Activated naive CD8-positive, alpha-beta T cell (primary cell): ENCODE measurements around the gene APOL1.

Experiments used
- H3K27ac Mint-ChIP-seq: one replicate; pipeline ENCODE4 v1.8.0; 2021; ENCODE audit warnings: mixed read lengths
- H3K27me3 Mint-ChIP-seq: one replicate; pipeline ENCODE4 v1.8.0; 2021; ENCODE audit warnings: mixed read lengths
- H3K36me3 Mint-ChIP-seq: one replicate; pipeline ENCODE4 v1.8.0; 2021; ENCODE audit warnings: mixed read lengths
- H3K4me1 Mint-ChIP-seq: one replicate; pipeline ENCODE4 v1.8.0; 2021; ENCODE audit warnings: low read depth, mixed read lengths
- H3K4me3 Mint-ChIP-seq: one replicate; pipeline ENCODE4 v1.8.0; 2021; ENCODE audit warnings: mild to moderate bottlenecking, mixed read lengths
- H3K9me3 Mint-ChIP-seq: one replicate; pipeline ENCODE4 v1.8.0; 2021; ENCODE audit warnings: low read depth, mixed read lengths

APOL1 gene

GRCh38 chr22:36232715-36233401 lies 20.1 kb upstream of the APOL1 start:
- Mint-ChIP-seq H3K4me1 (peaks cover 36% of the 10 kb centered on the region), H3K36me3 (peaks cover 19% of the 10 kb centered on the region), H3K27ac (no peak overlapping the region)

GRCh38 chr22:36233796-36234195 lies 19.1 kb upstream of the APOL1 start:
- H3K4me3 Mint-ChIP-seq, result no peak overlapping the region
- H3K4me1 Mint-ChIP-seq, result peaks cover 44% of the 10 kb centered on the region
- H3K27ac Mint-ChIP-seq, result no peak overlapping the region
- H3K9me3 Mint-ChIP-seq, result no peaks in the 10 kb centered on the region
- peaks cover 22% of the 10 kb centered on the region for H3K36me3 Mint-ChIP-seq
- H3K27me3 Mint-ChIP-seq, result no peaks in the 10 kb centered on the region

More at GRCh38 chr22:36232715-36233401, 20.1 kb upstream of the APOL1 start:
- no peaks in the 10 kb centered on the region for H3K27me3 Mint-ChIP-seq
- H3K4me3 Mint-ChIP-seq, result no peak overlapping the region
- no peaks in the 10 kb centered on the region for H3K9me3 Mint-ChIP-seq

GRCh38 chr22:36234213-36234612 lies 18.7 kb upstream of the APOL1 start:
- Mint-ChIP-seq H3K27ac (no peak overlapping the region), H3K36me3 (peaks cover 22% of the 10 kb centered on the region), H3K4me3 (peak overlapping the region; percentile 96), H3K9me3 (no peaks in the 10 kb centered on the region), H3K4me1 (peaks cover 45% of the 10 kb centered on the region), H3K27me3 (no peaks in the 10 kb centered on the region)

DNA sequence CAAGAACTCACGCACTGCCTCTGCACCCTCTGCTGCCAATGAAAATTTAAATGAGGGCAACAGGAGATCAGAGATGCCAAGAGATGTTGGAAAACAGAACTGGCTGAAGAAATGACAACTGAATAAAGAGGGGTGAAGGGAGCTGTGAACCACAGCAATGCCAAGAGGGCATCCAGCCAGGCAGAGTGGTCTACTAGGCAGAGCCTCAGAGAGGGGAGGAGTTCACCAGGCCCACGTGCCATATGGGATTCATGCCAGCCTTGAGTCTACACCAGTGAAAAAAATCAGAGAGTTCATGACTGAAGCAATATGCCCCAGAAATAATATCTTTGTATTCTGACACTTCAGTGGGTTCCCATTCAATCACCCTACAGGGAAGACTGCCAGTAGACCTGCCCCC lies 18.0 kb upstream of the APOL1 start:
- Mint-ChIP-seq H3K4me1 (peaks cover 52% of the 10 kb centered on the region), H3K4me3 (peak overlapping the region; percentile 96), H3K27ac (no peak overlapping the region), H3K9me3 (no peaks in the 10 kb centered on the region), H3K27me3 (no peaks in the 10 kb centered on the region), H3K36me3 (peaks cover 22% of the 10 kb centered on the region)

DNA sequence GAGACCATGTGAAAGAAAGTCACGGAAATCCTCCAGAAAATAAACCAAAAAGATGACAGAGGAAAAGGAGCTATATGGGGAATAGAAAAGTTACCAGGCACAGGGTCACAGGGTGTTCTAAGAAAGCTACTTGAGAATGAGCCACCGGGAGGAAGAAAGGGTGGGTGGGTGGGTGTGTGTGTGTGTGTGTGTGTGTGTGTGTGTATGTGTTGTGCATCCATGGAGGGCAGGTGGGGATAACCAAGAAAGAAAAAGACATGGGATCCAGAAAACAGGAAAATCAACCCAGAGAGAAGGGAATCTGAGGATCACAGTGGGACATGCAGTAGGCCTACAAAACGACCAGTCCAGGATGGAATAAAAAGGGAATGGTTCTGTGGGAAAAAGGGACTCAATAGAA lies 17.3 kb upstream of the APOL1 start:
- peaks cover 22% of the 10 kb centered on the region for H3K36me3 Mint-ChIP-seq
- peak overlapping the region; percentile 96 for H3K4me3 Mint-ChIP-seq
- H3K27me3 Mint-ChIP-seq, result no peaks in the 10 kb centered on the region
- H3K27ac Mint-ChIP-seq, result peak overlapping the region; percentile 51
- no peaks in the 10 kb centered on the region for H3K9me3 Mint-ChIP-seq
- peaks cover 57% of the 10 kb centered on the region for H3K4me1 Mint-ChIP-seq

GRCh38 chr22:36236388-36237319 lies 16.3 kb upstream of the APOL1 start:
- H3K9me3 Mint-ChIP-seq, result no peaks in the 10 kb centered on the region
- peaks cover 22% of the 10 kb centered on the region for H3K36me3 Mint-ChIP-seq
- peak overlapping the region; percentile 37 for H3K27ac Mint-ChIP-seq
- peak overlapping the region; percentile 96 for H3K4me3 Mint-ChIP-seq
- H3K27me3 Mint-ChIP-seq, result no peaks in the 10 kb centered on the region
- H3K4me1 Mint-ChIP-seq, result peaks cover 57% of the 10 kb centered on the region

DNA sequence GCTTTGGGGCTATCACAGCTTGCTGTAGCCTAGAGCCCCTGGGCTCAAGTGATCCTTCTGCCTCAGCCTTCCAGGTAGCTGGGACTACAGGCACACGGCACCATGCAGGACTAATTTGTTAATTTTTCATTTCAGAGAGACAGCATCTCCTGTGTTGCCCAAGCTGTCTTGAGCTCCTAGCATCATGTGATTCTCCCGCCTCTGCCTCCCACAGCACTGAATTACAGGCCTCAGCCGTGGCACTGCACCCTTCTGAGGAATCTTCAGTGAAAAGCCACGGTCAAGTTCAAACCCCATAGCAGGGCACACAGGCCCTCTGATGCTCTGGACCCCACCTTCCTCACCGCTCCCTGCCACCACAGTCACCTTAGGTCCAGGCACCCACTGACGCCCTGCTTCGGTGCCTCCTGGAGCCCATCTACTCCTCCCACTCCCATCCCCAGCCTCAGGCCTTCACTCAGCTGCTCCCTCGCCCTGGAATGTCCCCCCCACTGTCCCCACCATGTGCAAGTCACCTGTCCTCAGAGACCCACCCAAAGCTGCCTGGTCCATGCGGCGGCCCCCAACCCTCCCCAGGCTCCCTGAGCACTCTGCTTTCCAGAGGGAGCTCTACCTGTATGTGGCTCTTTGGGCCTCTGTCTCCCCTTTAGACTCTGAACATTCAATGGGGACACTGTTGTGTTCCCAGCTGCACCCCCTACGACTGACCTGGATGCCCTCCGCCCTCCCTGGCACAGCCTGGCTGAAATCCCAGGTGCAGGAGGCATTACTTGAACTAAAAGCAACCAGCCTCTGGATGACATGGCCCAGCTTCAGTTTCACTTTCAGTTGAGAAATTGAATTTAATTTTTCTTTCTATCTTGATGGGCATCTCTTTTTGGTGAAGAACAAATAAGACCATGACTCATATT lies 15.2 kb upstream of the APOL1 start:
- Mint-ChIP-seq H3K36me3 (peaks cover 17% of the 10 kb centered on the region), H3K4me3 (peak overlapping the region; percentile 96), H3K4me1 (peaks cover 54% of the 10 kb centered on the region), H3K9me3 (peaks cover 4% of the 10 kb centered on the region), H3K27ac (peak overlapping the region; percentile 98), H3K27me3 (no peaks in the 10 kb centered on the region)

GRCh38 chr22:36238373-36239149 lies 14.4 kb upstream of the APOL1 start:
- Mint-ChIP-seq H3K4me3 (peak overlapping the region; percentile 96), H3K9me3 (peaks cover 4% of the 10 kb centered on the region), H3K27me3 (no peaks in the 10 kb centered on the region), H3K36me3 (peaks cover 17% of the 10 kb centered on the region), H3K4me1 (peaks cover 54% of the 10 kb centered on the region), H3K27ac (peak overlapping the region; percentile 98)

- Mint-ChIP-seq H3K9me3 (peaks cover 4% of the 10 kb centered on the region), H3K4me1 (peaks cover 54% of the 10 kb centered on the region), H3K27ac (peak overlapping the region; percentile 98), H3K27me3 (no peaks in the 10 kb centered on the region), H3K4me3 (peak overlapping the region; percentile 96), H3K36me3 (peaks cover 17% of the 10 kb centered on the region)
These were observed 13.9 kb upstream of the APOL1 start for GRCh38 chr22:36239150-36239400.

- Mint-ChIP-seq H3K4me3 (peak within 1 kb of the TSS; percentile 96), H3K27ac (peak within 1 kb of the TSS; percentile 98), H3K27me3 (no peaks in the 10 kb centered on the region), H3K36me3 (peaks cover 16% of the 10 kb centered on the region), H3K9me3 (peaks cover 4% of the 10 kb centered on the region), H3K4me1 (peaks cover 50% of the 10 kb centered on the region)
These were observed 13.3 kb upstream of the APOL1 start, which contains the start of gene APOL2 for GRCh38 chr22:36239401-36240171. Gene APOL2 (minus strand): TSS chr22:36239527. CDS start chr22:36233162, 6,365 bp downstream.

DNA sequence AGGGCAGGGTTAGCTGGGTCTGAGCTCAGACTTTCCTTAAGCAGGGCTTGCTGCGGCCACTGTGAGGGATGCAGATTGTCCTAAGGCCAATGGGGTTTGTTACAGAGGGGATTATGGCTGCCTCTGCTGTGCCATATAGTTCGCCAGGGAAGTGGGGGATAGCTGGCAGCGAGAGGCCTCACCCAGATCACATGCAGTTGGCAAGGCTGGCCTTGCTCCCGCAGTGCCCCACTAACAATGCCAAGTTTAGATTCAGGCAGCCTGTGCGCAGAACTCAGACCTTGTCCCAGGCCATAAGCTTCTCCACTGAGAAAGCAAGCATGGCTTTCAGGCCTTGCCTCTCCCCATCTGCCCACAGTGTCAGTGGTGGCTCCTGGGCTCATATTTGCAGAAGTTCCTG lies 8.9 kb upstream of the APOL1 start:
- peaks cover 13% of the 10 kb centered on the region for H3K9me3 Mint-ChIP-seq
- H3K4me1 Mint-ChIP-seq, result peaks cover 13% of the 10 kb centered on the region
- no peak overlapping the region for H3K4me3 Mint-ChIP-seq
- no peaks in the 10 kb centered on the region for H3K27me3 Mint-ChIP-seq
- no peak overlapping the region for H3K27ac Mint-ChIP-seq
- H3K36me3 Mint-ChIP-seq, result peaks cover 2% of the 10 kb centered on the region

DNA sequence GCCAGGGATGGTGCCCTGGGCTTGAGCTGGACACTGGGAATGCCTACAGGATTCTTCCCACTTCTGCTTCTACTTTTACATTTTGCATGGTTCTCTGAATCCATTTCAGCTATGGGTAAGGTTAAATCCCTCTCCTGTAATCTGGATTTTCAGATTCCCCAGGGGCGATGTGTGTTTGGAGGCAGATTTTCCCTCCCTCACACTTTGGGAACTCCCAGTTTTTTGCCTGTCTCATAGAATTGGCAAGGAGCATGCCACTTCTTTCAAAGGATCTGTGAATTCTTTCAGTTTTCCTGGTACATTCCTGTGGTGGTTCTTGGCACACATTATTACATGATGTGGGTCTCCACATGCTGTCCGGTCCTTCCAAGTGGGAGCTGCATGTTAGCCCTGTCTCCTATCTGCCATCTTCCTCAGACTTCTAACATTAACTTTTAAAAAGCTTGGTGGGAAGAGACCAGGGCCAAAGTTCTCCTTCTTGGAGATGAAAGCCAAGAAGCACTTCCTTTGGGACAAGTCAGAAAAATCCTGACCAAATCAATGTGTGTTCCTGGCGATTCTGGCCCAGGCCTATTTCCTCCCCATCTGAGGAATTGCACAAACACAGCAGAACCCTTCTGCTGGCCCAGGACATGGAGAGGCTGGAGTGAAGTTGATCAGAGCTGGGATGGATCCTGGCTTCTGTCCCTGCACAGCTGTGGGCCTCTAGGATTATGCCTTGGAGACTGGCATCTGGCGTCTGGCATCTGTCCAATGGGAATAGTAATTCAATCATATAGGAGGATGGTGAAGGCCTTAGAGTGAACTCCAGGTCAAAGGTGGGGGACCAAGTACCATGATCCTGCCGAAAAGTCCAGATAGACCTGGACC lies 8.2 kb upstream of the APOL1 start:
- Mint-ChIP-seq H3K4me1 (peaks cover 6% of the 10 kb centered on the region), H3K27me3 (no peaks in the 10 kb centered on the region), H3K9me3 (peaks cover 16% of the 10 kb centered on the region), H3K36me3 (peaks cover 2% of the 10 kb centered on the region), H3K4me3 (no peak overlapping the region), H3K27ac (no peak overlapping the region)
